GM18502 (cell line): ENCODE data around the gene IPO11.
"Not testable (repeated sequence)": the region's sequence is repeated elsewhere in the genome, so short reads cannot be mapped to it uniquely, and the experiment has no call there.

Experiments
- ATAC-seq: cut with Tn5 transposase; IDR thresholded peaks from one replicate; pipeline ENCODE4 v1.9.1; 2021; ENCODE audit warnings: mild to moderate bottlenecking; ENCODE audit not compliant: unreplicated experiment, poor library complexity

IPO11 gene

DNA sequence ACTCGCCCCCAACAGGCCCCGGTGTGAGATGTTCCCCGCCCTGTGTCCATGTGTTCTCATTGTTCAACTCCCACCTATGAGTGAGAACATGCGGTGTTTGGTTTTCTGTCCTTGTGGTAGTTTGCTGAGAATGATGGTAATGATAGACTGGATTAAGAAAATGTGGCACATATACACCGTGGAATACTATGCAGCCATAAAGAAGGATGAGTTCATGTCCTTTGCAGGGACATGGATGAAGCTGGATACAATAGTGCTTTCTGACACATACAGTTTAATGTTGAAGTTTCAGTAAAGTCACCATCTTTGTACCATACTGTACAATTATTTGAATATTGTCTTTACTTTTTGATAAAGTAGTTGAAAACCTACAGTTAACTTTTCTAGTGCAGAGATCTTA lies 96.2 kb downstream of the IPO11 start:
- ATAC-seq: not testable (repeated sequence)

GRCh38 chr5:62509806-62510205 lies 97.2 kb downstream of the IPO11 start:
- no peak for ATAC-seq

GRCh38 chr5:62513085-62513484 lies 100.5 kb downstream of the IPO11 start:
- ATAC-seq: not testable (repeated sequence)

DNA sequence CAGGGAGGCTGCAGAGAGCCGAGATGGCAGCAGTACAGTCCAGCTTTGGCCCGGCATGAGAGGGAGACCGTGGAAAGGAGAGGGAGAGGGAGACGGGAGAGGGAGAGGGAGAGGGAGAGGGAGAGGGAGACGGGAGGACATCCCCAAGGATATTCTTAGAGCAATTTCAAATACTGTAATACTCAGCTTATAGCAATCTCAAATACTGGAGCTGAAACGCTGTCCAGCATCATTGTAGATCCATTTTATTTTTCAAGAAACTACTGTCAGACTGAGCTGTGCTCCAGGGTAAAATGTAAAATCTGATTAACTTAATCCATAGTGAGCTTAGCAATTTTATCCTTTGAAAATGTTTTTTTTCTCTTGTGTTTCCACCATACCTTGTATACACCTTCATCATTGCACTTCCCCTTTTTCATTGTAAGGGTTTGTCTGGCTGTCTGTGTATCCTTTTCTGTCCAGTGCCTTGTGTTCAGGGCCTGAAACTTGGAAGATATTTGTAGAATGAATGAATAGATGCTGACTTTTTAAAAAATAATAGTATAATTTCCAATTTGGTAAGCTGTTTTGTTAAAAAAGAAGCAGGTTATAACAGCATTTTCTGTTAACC lies 102.1 kb downstream of the IPO11 start:
- no peak for ATAC-seq

DNA sequence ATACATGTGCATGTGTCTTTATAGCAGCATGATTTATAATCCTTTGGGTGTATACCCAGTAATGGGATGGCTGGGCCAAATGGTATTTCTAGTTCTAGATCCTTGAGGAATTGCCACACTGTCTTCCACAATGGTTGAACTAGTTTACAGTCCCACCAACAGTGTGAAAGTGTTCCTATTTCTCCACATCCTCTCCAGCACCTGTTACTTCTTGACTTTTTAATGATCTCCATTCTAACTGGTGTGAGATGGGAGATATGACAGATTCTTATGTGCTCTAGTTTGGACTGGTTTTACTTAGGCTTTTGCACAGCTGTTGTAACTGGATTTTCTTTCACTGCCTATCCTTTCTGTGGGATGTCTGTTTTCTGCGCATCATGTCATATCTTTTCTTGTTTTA lies 108.2 kb downstream of the IPO11 start:
- ATAC-seq: not testable (repeated sequence)

GRCh38 chr5:62521319-62521718 lies 108.8 kb downstream of the IPO11 start:
- ATAC-seq: peak; percentile 82

DNA sequence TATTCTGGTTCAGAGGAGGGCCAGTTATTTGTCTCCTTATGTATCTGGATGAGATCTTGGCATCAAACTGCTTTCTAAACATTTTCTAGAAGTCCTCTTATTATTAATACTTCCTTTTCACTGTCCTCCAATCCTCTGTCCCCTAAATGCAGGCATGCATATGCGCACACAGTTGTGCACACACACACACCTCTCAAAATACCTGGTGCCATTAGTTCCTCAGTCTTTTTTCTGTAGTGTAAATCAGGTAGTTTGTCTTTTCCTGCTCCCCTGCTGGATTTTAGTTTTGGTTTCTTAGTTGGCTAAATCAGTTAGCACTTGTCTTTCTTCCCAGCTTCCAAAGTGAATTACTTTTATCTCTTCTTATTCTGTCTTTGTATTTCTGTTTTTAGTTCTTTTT lies 110.2 kb downstream of the IPO11 start:
- ATAC-seq: no peak

- no peak for ATAC-seq
These were observed 121.0 kb downstream of the IPO11 start for GRCh38 chr5:62533597-62533996.

GRCh38 chr5:62534461-62535236 lies 122.1 kb downstream of the IPO11 start:
- no peak for ATAC-seq

DNA sequence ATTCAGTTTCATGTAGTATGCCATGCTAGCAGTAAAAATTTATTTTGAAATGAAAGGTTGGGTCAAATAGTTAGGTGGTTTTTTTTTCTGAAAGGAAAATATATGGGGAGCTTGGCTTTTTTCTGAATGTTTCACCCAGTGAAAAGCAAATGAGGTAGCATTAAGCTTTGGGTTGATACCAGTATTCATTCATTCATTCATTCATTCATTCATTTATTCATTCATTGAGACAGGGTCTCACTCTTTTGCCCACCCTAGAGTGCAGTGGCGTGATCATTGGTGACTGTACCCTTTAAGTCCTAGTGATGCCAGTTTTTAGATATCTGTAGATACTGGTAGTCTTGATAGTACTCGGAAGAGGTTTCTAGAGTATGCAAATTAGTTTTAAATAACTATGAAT lies 123.7 kb downstream of the IPO11 start:
- no peak for ATAC-seq

GRCh38 chr5:62536783-62537182 lies 124.2 kb downstream of the IPO11 start:
- no peak for ATAC-seq

- peak; percentile 72 for ATAC-seq
These were observed 125.7 kb downstream of the IPO11 start for GRCh38 chr5:62538017-62538942.

GRCh38 chr5:62542720-62543119 lies 130.2 kb downstream of the IPO11 start:
- no peak for ATAC-seq

GRCh38 chr5:62547945-62548630 lies 135.5 kb downstream of the IPO11 start:
- ATAC-seq: no peak

DNA sequence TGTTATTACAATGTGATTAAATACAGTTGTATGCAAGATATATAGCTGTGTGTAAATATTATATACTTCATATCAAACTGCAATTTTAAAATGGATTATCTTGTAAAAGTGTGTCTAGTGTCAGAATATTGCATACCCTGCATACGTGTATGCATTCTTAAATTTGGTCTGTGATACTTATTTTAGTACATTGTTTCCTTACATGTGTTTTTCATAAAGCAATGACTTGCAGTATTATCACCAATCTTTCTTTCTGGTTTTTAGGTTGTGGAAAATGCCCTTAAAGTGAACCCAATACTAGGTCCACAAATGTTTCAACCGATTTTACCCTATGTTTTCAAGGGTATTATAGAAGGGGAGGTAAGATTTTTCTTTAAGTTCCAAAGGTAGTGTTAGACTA lies 137.5 kb downstream of the IPO11 start:
- no peak for ATAC-seq

GRCh38 chr5:62555930-62556329 lies 143.4 kb downstream of the IPO11 start:
- ATAC-seq: no peak

GRCh38 chr5:62558941-62559340 lies 146.4 kb downstream of the IPO11 start:
- no peak for ATAC-seq

- ATAC-seq: no peak
These were observed 148.2 kb downstream of the IPO11 start for GRCh38 chr5:62560786-62561185.

GRCh38 chr5:62561896-62562295 lies 149.3 kb downstream of the IPO11 start:
- ATAC-seq: no peak

- ATAC-seq: no peak
These were observed 150.3 kb downstream of the IPO11 start for GRCh38 chr5:62562867-62563266.
